Thyroid gland (tissue), 4 donors: ENCODE data around the gene NKX2-4.
"Not testable (repeated sequence)": the region's sequence is repeated elsewhere in the genome, so short reads cannot be mapped to it uniquely, and the experiment has no call there.

Experiments
- POLR2A ChIP-seq, 2 donors: fragments of 450-650 bp; IDR thresholded peaks; one replicate each; pipeline ENCODE4 v1.6.1; 2017; ENCODE audit warnings: antibody characterized with exemption in 2 of 2, mild to moderate bottlenecking in 2 of 2, moderate library complexity in 1 of 2
- TF ChIP-seq, protein P1 (sequence below), 6 experiments: fragments of 200-600 bp in 3 of 6; fragments of 450-650 bp in 3 of 6; sonication (generic) in 3 of 6; IDR thresholded peaks; one replicate each; pipeline ENCODE4 v1.5.1; 2016 to 2019; ENCODE audit warnings: antibody characterized with exemption in 6 of 6, mild to moderate bottlenecking in 2 of 6, inconsistent platforms in 1 of 6, moderate library complexity in 1 of 6

DNA sequence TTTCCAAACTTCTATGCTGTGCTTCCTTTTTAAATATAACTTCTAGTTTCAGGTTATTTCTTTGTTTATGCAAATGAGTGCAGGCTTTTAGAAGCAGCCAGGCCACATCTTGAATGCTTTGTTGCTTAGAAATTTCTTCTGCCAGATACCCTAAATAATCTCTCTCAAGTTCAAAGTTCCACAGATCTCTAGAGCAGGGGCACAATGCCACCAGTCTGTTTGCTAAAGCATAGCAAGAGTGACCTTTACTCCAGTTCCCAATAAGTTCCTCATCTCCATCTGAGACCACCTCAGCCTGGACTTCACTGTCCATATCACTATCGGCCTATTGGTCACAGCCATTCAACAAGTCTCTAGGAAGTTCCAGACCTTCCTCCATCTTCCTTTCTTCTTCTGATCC, 26.4 kb upstream of the NKX2-4 start:
- not testable (repeated sequence) for TF ChIP-seq POLR2A (IDR thresholded peaks at IDR 0.05)
- TF ChIP-seq, protein P1, sequence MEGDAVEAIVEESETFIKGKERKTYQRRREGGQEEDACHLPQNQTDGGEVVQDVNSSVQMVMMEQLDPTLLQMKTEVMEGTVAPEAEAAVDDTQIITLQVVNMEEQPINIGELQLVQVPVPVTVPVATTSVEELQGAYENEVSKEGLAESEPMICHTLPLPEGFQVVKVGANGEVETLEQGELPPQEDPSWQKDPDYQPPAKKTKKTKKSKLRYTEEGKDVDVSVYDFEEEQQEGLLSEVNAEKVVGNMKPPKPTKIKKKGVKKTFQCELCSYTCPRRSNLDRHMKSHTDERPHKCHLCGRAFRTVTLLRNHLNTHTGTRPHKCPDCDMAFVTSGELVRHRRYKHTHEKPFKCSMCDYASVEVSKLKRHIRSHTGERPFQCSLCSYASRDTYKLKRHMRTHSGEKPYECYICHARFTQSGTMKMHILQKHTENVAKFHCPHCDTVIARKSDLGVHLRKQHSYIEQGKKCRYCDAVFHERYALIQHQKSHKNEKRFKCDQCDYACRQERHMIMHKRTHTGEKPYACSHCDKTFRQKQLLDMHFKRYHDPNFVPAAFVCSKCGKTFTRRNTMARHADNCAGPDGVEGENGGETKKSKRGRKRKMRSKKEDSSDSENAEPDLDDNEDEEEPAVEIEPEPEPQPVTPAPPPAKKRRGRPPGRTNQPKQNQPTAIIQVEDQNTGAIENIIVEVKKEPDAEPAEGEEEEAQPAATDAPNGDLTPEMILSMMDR (IDR thresholded peaks at IDR 0.05): not testable (repeated sequence)
